K562 (cell line): ENCODE measurements around the gene HAT1. TPM values are rescaled to one million over a fixed set of nuclear protein-coding genes. Genes with fewer than 3 reads are reported as not detected.

Experiments used
- ARHGAP35 ChIP-seq: fragments of 450-650 bp; IDR thresholded peaks from 2 replicates; pipeline ENCODE4 v1.6.1; 2018; ENCODE audit not compliant: partially characterized antibody
- ARID2 ChIP-seq: fragments of 450-650 bp; IDR thresholded peaks from 2 replicates; pipeline ENCODE4 v1.6.1; 2017; ENCODE audit warnings: antibody characterized with exemption, mild to moderate bottlenecking
- CHD2 ChIP-seq: IDR thresholded peaks from 2 replicates; pipeline ENCODE4 v1.6.1; 2011; ENCODE audit warnings: low read depth, low read length
- HDAC8 ChIP-seq: fragments of 450-650 bp; IDR thresholded peaks from 2 replicates; pipeline ENCODE4 v1.6.1; 2016; ENCODE audit warnings: mild to moderate bottlenecking, missing genetic modification characterization, moderate library complexity, missing compliant biosample characterization
- HNRNPH1 ChIP-seq: fragments of 200-400 bp; formaldehyde crosslinking; optimal IDR thresholded peaks from 2 replicates; pipeline ENCODE3; 2017; ENCODE audit warnings: low read depth, mild to moderate bottlenecking, low read length, moderate library complexity
- JUNB ChIP-seq: fragments of 450-650 bp; formaldehyde crosslinking; conservative IDR thresholded peaks from 2 replicates; pipeline ENCODE4 v1.4.0; 2020; ENCODE audit warnings: mild to moderate bottlenecking
- LARP7 ChIP-seq: fragments of 450-650 bp; IDR thresholded peaks from 2 replicates; pipeline ENCODE4 v1.6.1; 2016
- MCM2 ChIP-seq: fragments of 450-650 bp; IDR thresholded peaks from 2 replicates; pipeline ENCODE4 v1.6.1; 2017; ENCODE audit warnings: low read depth, mild to moderate bottlenecking
- MED1 ChIP-seq: sonication (generic); formaldehyde crosslinking; IDR thresholded peaks from 2 replicates; pipeline ENCODE4 v1.8.1; 2023; ENCODE audit warnings: missing genetic modification reagents, borderline replicate concordance
- MXI1 ChIP-seq: IDR thresholded peaks from 2 replicates; pipeline ENCODE4 v1.6.1; 2011; ENCODE audit warnings: low read depth, mild to moderate bottlenecking, improper control_type of control experiment, low read length
- MYBL2 ChIP-seq, 2 experiments: fragments of 450-650 bp in 1 of 2; sonication (generic) in 1 of 2; formaldehyde crosslinking in 1 of 2; IDR thresholded peaks; 2 replicates each; pipeline versions ENCODE4 v1.6.1 to v1.8.1; 2017 to 2022; ENCODE audit warnings: borderline replicate concordance in 1 of 2, inconsistent platforms in 1 of 2, low read depth in 1 of 2, mild to moderate bottlenecking in 1 of 2, missing genetic modification reagents in 1 of 2, moderate library complexity in 1 of 2
- NCOA2 ChIP-seq, 2 experiments: fragments of 450-650 bp; IDR thresholded peaks; 2 replicates each; pipeline ENCODE4 v1.6.1; 2018; ENCODE audit warnings: mild to moderate bottlenecking in 2 of 2, moderate library complexity in 1 of 2; ENCODE audit not compliant: partially characterized antibody in 2 of 2
- NCOA4 ChIP-seq: fragments of 450-650 bp; IDR thresholded peaks from 2 replicates; pipeline ENCODE4 v1.6.1; 2018; ENCODE audit warnings: mild to moderate bottlenecking; ENCODE audit not compliant: partially characterized antibody
- PCBP2 ChIP-seq: fragments of 200-400 bp; formaldehyde crosslinking; IDR thresholded peaks from 2 replicates; pipeline ENCODE4 v1.6.1; 2018; ENCODE audit warnings: low read length, low read depth, mild to moderate bottlenecking, moderate library complexity; ENCODE audit not compliant: poor library complexity, severe bottlenecking
- SIN3B ChIP-seq: fragments of 450-650 bp; IDR thresholded peaks from 2 replicates; pipeline ENCODE4 v1.6.1; 2017; ENCODE audit warnings: low read depth, mild to moderate bottlenecking, moderate library complexity
- SLC30A9 ChIP-seq: fragments of 250-450 bp; sonication (Bioruptor Pico); IDR thresholded peaks from 2 replicates; pipeline ENCODE4 v1.8.0; 2022; ENCODE audit warnings: mild to moderate bottlenecking, moderate library complexity
- SUPT5H ChIP-seq: fragments of 450-650 bp; IDR thresholded peaks from 2 replicates; pipeline ENCODE4 v1.6.1; 2016
- ZNF212 ChIP-seq: fragments of 450-650 bp; formaldehyde crosslinking; IDR thresholded peaks from 2 replicates; pipeline ENCODE4 v1.4.0; 2020; ENCODE audit warnings: mild to moderate bottlenecking
- ZNF408 ChIP-seq: fragments of 250-450 bp; sonication (Bioruptor Pico); IDR thresholded peaks from 2 replicates; pipeline ENCODE4 v1.4.0; 2020; ENCODE audit warnings: low read depth, mild to moderate bottlenecking, moderate library complexity
- ZNF584 ChIP-seq: fragments of 200-800 bp; sonication (Bioruptor generic); IDR thresholded peaks from 2 replicates; pipeline ENCODE4 v1.6.1; 2016; ENCODE audit warnings: low read depth, mild to moderate bottlenecking, missing genetic modification characterization, missing compliant biosample characterization
- ZNF77 ChIP-seq: fragments of 250-450 bp; sonication (Bioruptor Pico); IDR thresholded peaks from 2 replicates; pipeline ENCODE4 v1.5.0; 2020
- polyA plus RNA-seq, 8 experiments: library from polyadenylated mRNA; depleted of rRNA in 4 of 8; stranded (reverse) in 5 of 8; unstranded in 3 of 8; fragments of >200 nt; fragmentation: Nextera tagmentation in 2 of 8; fragmentation: Illumina TruSeq in 1 of 8; extraction: Ambion mirVana in 2 of 8; extraction: Trizol in 1 of 8; gene quantifications; 2 replicates each; pipeline versions ENCODE4 v1.2.1 to v1.2.3, GENCODE V29; 2011 to 2014; ENCODE audit warnings: inconsistent platforms in 1 of 8, missing spikeins in 1 of 8
- total RNA-seq, 7 experiments: library from RNA; depleted of rRNA in 6 of 7; stranded (reverse); fragments of >200 nt in 6 of 7; fragmentation: Illumina TruSeq in 2 of 7; extraction: Trizol in 2 of 7; gene quantifications; 2 replicates each; pipeline versions ENCODE4 v1.2.1 to v1.2.3, GENCODE V29; 2011 to 2021; ENCODE audit warnings: low replicate concordance in 1 of 7
- TF ChIP-seq, protein P1 (sequence below): fragments of 250-450 bp; sonication (Bioruptor Pico); IDR thresholded peaks from 2 replicates; pipeline ENCODE4 v1.5.0; 2022; ENCODE audit warnings: mild to moderate bottlenecking
- TF ChIP-seq, protein P2 (sequence below): IDR thresholded peaks from 2 replicates; pipeline ENCODE4 v1.6.1; 2011; ENCODE audit not compliant: insufficient read length; ENCODE audit errors: extremely low read depth
- TF ChIP-seq, protein P3 (sequence below): fragments of 250-450 bp; sonication (Bioruptor Pico); IDR thresholded peaks from 2 replicates; pipeline ENCODE4 v1.4.0; 2020; ENCODE audit warnings: mild to moderate bottlenecking
- TF ChIP-seq, protein P4 (sequence below): fragments of 450-650 bp; formaldehyde crosslinking; IDR thresholded peaks from 2 replicates; pipeline ENCODE4 v1.4.0; 2022; ENCODE audit warnings: mild to moderate bottlenecking, moderate library complexity

HAT1 gene
- total and polyA plus RNA-seq, 9 of the 15 experiments (the other 6 are each of a cell fraction or from before 2014, with no cell fraction given): 125 to 384 (median 244) TPM

DNA sequence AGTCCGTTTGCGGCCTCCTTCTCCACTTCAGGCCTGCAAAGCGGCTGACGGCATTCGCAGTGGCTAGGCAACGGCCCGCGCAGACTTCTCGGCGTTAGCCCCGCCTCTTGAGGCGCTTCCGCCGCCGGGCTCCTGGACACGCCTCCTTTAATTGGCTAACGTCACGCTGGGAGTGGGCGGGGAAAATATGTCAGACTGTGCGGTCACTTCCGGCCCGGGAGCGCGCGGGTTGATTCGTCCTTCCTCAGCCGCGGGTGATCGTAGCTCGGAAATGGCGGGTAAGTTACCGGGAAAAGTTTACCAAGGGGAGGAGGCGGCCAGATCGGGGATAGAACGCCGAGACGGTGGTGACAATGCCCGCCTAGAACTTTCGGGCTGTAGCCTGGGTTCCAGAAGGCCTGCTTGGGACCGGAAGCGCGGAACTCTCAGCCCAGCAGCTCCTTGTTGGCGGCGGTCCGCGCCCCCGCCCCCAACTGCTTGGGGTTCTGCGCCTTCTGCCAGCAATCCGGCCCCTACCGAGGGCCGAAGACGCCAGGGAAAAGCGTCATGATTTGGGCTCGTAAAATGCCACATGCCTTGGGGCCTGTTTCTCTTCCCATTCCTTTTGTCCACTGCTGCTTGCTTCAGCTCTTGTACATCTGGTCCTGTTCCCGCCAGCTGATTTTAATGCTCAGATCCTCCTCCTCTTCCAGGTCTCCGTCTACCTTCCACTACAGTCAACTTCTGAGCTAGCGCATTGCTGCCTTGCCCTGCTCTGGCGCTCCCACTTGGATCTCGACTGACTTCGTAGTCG, at the start of gene HAT1 (continued):
- TF ChIP-seq, protein P1, sequence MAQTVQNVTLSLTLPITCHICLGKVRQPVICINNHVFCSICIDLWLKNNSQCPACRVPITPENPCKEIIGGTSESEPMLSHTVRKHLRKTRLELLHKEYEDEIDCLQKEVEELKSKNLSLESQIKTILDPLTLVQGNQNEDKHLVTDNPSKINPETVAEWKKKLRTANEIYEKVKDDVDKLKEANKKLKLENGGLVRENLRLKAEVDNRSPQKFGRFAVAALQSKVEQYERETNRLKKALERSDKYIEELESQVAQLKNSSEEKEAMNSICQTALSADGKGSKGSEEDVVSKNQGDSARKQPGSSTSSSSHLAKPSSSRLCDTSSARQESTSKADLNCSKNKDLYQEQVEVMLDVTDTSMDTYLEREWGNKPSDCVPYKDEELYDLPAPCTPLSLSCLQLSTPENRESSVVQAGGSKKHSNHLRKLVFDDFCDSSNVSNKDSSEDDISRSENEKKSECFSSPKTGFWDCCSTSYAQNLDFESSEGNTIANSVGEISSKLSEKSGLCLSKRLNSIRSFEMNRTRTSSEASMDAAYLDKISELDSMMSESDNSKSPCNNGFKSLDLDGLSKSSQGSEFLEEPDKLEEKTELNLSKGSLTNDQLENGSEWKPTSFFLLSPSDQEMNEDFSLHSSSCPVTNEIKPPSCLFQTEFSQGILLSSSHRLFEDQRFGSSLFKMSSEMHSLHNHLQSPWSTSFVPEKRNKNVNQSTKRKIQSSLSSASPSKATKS (CRISPR knock-in tag): no peak
- TF ChIP-seq, protein P2, sequence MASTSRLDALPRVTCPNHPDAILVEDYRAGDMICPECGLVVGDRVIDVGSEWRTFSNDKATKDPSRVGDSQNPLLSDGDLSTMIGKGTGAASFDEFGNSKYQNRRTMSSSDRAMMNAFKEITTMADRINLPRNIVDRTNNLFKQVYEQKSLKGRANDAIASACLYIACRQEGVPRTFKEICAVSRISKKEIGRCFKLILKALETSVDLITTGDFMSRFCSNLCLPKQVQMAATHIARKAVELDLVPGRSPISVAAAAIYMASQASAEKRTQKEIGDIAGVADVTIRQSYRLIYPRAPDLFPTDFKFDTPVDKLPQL: no peak
- TF ChIP-seq ZNF584 (no peak), NCOA2 (IDR thresholded peaks at IDR 0.05; ENCODE audit: partially characterized antibody in 2 of 2) (no peak), NCOA4 (no peak), HNRNPH1 (no peak), SLC30A9 (CRISPR knock-in tag) (no peak), ARID2 (no peak), ZNF212 (no peak), ARHGAP35 (no peak), JUNB (CRISPR knock-in tag) (no peak), MED1 (CRISPR knock-in tag) (no peak), CHD2 (no peak), SIN3B (peak; percentile 91), ZNF408 (CRISPR knock-in tag) (no peak), LARP7 (no peak), MXI1 (peak; percentile 92), HDAC8 (tag) (0 out of 2 replicates have a peak, but pooled peaks have one; percentile 13), MCM2 (no peak), ZNF77 (CRISPR knock-in tag) (no peak), MYBL2 (IDR thresholded peaks at IDR 0.05; ENCODE audit: low read depth) (no peak), MYBL2 (CRISPR knock-in tag; IDR thresholded peaks at IDR 0.05; ENCODE audit: borderline replicate concordance) (no peak), SUPT5H (peak; percentile 91), PCBP2 (no peak)
- TF ChIP-seq, protein P3, sequence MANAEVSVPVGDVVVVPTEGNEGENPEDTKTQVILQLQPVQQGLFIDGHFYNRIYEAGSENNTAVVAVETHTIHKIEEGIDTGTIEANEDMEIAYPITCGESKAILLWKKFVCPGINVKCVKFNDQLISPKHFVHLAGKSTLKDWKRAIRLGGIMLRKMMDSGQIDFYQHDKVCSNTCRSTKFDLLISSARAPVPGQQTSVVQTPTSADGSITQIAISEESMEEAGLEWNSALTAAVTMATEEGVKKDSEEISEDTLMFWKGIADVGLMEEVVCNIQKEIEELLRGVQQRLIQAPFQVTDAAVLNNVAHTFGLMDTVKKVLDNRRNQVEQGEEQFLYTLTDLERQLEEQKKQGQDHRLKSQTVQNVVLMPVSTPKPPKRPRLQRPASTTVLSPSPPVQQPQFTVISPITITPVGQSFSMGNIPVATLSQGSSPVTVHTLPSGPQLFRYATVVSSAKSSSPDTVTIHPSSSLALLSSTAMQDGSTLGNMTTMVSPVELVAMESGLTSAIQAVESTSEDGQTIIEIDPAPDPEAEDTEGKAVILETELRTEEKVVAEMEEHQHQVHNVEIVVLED (CRISPR knock-in tag): 0 out of 2 replicates have a peak, but pooled peaks have one; percentile 32
- TF ChIP-seq, protein P4, sequence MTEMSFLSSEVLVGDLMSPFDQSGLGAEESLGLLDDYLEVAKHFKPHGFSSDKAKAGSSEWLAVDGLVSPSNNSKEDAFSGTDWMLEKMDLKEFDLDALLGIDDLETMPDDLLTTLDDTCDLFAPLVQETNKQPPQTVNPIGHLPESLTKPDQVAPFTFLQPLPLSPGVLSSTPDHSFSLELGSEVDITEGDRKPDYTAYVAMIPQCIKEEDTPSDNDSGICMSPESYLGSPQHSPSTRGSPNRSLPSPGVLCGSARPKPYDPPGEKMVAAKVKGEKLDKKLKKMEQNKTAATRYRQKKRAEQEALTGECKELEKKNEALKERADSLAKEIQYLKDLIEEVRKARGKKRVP (CRISPR knock-in tag): no peak
